WTC11 (cell line): Measurements from ENCODE around the gene BTBD17. TPM values are rescaled to one million over a fixed set of nuclear protein-coding genes. Genes with fewer than 3 reads are reported as not detected.

Experiments
- ATAC-seq: fragments of 200-7000 bp; cut with Tn5 transposase; 2 replicates; pipeline ENCODE4 v1.10.0; 2021; ENCODE audit warnings: mild to moderate bottlenecking, moderate library complexity
- CTCF ChIA-PET: fragments of 300-600 bp; sonication (Branson Sonifier 250); formaldehyde crosslinking; loops from one replicate; lab custom pipeline; 2021; ENCODE audit warnings: antibody characterized with exemption; lab: Charles Lee
- POLR2A ChIA-PET: fragments of 350-600 bp; sonication (Branson Sonifier 250); formaldehyde crosslinking; loops from one replicate; lab custom pipeline; 2021; ENCODE audit warnings: antibody characterized with exemption; lab: Charles Lee
- DNase-seq: peaks from one replicate; pipeline ENCODE4 v3.0.0; 2021; ENCODE audit warnings: low spot score
- H3K27ac Mint-ChIP-seq: 2 replicates; pipeline ENCODE4 v1.8.0; 2021; ENCODE audit warnings: mixed read lengths
- H3K27me3 Mint-ChIP-seq: 2 replicates; pipeline ENCODE4 v1.8.0; 2021; ENCODE audit warnings: low read depth, mild to moderate bottlenecking, moderate library complexity, mixed read lengths
- H3K36me3 Mint-ChIP-seq: 2 replicates; pipeline ENCODE4 v1.8.0; 2021; ENCODE audit warnings: mixed read lengths
- H3K4me1 Mint-ChIP-seq: 2 replicates; pipeline ENCODE4 v1.8.0; 2022; ENCODE audit warnings: mixed read lengths
- H3K4me3 Mint-ChIP-seq: 2 replicates; pipeline ENCODE4 v1.8.0; 2021; ENCODE audit warnings: mild to moderate bottlenecking, moderate library complexity, mixed read lengths
- H3K9me3 Mint-ChIP-seq: 2 replicates; pipeline ENCODE4 v1.8.0; 2021; ENCODE audit warnings: mixed read lengths
- EMX1 ChIP-seq: fragments of 250-450 bp; sonication (Bioruptor Pico); IDR thresholded peaks from 2 replicates; pipeline ENCODE4 v1.8.0; 2021; ENCODE audit warnings: mild to moderate bottlenecking
- FOXK1 ChIP-seq: sonication (generic); formaldehyde crosslinking; IDR thresholded peaks from 2 replicates; pipeline ENCODE4 v1.8.0; 2022; ENCODE audit warnings: mild to moderate bottlenecking, moderate library complexity, missing genetic modification reagents
- JUN ChIP-seq: sonication (generic); formaldehyde crosslinking; IDR thresholded peaks from 2 replicates; pipeline ENCODE4 v1.8.0; 2023; ENCODE audit warnings: mild to moderate bottlenecking, missing genetic modification reagents
- MAX ChIP-seq: sonication (generic); formaldehyde crosslinking; IDR thresholded peaks from 2 replicates; pipeline ENCODE4 v1.8.0; 2022; ENCODE audit warnings: mild to moderate bottlenecking, missing genetic modification reagents
- MLX ChIP-seq: sonication (generic); formaldehyde crosslinking; IDR thresholded peaks from 2 replicates; pipeline ENCODE4 v1.8.1; 2023; ENCODE audit warnings: mild to moderate bottlenecking, missing genetic modification reagents, moderate library complexity
- NFYB ChIP-seq: sonication (generic); formaldehyde crosslinking; conservative IDR thresholded peaks from 2 replicates; pipeline ENCODE4 v1.8.0; 2022; ENCODE audit warnings: low read depth, missing genetic modification reagents
- RELA ChIP-seq: sonication (generic); formaldehyde crosslinking; IDR thresholded peaks from 2 replicates; pipeline ENCODE4 v1.8.1; 2022; ENCODE audit warnings: missing genetic modification reagents, mild to moderate bottlenecking, borderline replicate concordance
- SOX15 ChIP-seq: fragments of 250-450 bp; sonication (Bioruptor Pico); IDR thresholded peaks from 2 replicates; pipeline ENCODE4 v1.9.0; 2021; ENCODE audit warnings: mild to moderate bottlenecking
- USF1 ChIP-seq: sonication (generic); formaldehyde crosslinking; IDR thresholded peaks from 2 replicates; pipeline ENCODE4 v1.8.0; 2022; ENCODE audit warnings: mild to moderate bottlenecking, missing genetic modification reagents
- ZNF423 ChIP-seq: fragments of 250-450 bp; sonication (Bioruptor Pico); IDR thresholded peaks from 2 replicates; pipeline ENCODE4 v2.1.2; 2022; ENCODE audit warnings: mild to moderate bottlenecking, moderate library complexity
- ZNF425 ChIP-seq: fragments of 250-450 bp; sonication (Bioruptor Pico); conservative IDR thresholded peaks from 2 replicates; pipeline ENCODE4 v1.9.0; 2021; ENCODE audit warnings: mild to moderate bottlenecking
- total RNA-seq: library from RNA; stranded (reverse); gene quantifications from 3 replicates; pipeline ENCODE4 v1.2.3, GENCODE V29; 2021
- TF ChIP-seq, protein P1 (sequence below): sonication (generic); formaldehyde crosslinking; IDR thresholded peaks from 2 replicates; pipeline ENCODE4 v1.8.1; 2023; ENCODE audit warnings: mild to moderate bottlenecking, missing genetic modification reagents
- TF ChIP-seq, protein P2 (sequence below): fragments of 200-600 bp; IDR thresholded peaks from 2 replicates; pipeline ENCODE4 v1.8.0; 2022; ENCODE audit warnings: antibody characterized with exemption

Gene BTBD17
- total RNA-seq, 1 experiment from 2014 or later = 0.94 TPM

DNA sequence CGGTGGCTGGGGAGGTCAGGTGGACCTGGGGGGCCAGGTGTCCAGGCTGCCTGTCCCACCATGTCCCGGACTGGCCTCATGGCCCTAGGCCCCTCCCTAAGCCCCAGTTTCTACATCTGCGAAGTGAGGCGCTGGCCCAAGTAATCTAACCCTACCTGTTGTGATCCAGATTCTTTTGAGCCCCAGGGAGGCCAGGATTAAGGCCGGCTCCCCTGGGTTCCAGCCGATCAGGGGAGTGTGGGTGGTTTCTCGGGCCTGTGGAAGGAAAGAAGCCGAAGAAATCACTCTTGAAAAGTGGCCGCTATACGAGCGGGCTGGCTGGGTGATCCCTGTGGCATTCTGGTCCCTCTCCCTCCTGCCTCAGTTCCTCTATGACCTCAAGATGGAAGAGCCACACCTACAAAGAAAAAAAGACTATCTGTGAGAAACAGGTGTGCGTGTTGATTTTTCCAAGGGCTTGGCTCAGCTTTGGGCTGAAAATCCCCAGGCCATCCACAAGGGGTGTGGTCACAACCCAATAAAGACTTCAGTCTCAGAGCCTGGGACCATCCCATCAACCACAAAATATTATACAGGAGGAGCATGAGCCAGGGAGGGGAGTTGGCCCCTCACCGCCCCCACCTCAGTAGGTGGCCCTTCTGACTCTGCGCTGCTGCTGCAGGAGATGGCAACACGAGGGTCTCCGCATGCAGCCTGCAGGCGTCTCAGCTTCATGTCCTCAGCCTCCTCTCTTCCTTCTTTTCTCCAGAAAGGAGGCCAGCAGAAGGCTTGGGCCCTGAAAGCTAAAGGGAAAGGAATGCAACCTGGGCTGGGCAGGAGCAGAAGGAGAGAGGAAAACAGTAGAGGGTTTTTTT, 25.9 kb upstream of the BTBD17 start:
- Mint-ChIP-seq H3K27ac (no peak overlapping the region), H3K9me3 (no peaks in the 10 kb centered on the region), H3K4me1 (peaks cover 21% of the 10 kb centered on the region), H3K27me3 (peaks cover 7% of the 10 kb centered on the region), H3K4me3 (no peak overlapping the region), H3K36me3 (no peaks in the 10 kb centered on the region)
- ATAC-seq = peak; percentile 68
- ChIA-PET POLR2A (no interaction called here), CTCF (interaction anchor here (0.7 to 2.8 kb wide), 10 partner anchors 8 to 67 kb away, joined by 3 to 24 read pairs (median 6); partner anchors contain the start of gene BTBD17)
- TF ChIP-seq ZNF423 (CRISPR knock-in tag) = peak; percentile 72; the same call in 1 of the 2 replicates
- no peak for TF ChIP-seq RELA (CRISPR knock-in tag)
- DNase-seq = no peak

- ChIA-PET POLR2A (no interaction called here), CTCF (interaction anchor here (0.6 to 2.6 kb wide), 3 partner anchors 19 to 191 kb away, joined by 4 to 9 read pairs (median 8); partner anchors contain the start of gene GPR142)
- Mint-ChIP-seq H3K4me3 (no peak overlapping the region), H3K27ac (peak overlapping the region; percentile 25; the same call in 1 of the 2 replicates), H3K9me3 (no peaks in the 10 kb centered on the region), H3K27me3 (peaks cover 7% of the 10 kb centered on the region), H3K36me3 (no peaks in the 10 kb centered on the region)
- TF ChIP-seq ZNF425 (no peak), SOX15 (CRISPR knock-in tag) (no peak), MLX (CRISPR knock-in tag) (no peak), USF1 (CRISPR knock-in tag) (no peak), MAX (CRISPR knock-in tag) (no peak), EMX1 (CRISPR knock-in tag) (no peak), JUN (CRISPR knock-in tag) (no peak), NFYB (CRISPR knock-in tag) (no peak), FOXK1 (CRISPR knock-in tag) (no peak)
- TF ChIP-seq, protein P1, sequence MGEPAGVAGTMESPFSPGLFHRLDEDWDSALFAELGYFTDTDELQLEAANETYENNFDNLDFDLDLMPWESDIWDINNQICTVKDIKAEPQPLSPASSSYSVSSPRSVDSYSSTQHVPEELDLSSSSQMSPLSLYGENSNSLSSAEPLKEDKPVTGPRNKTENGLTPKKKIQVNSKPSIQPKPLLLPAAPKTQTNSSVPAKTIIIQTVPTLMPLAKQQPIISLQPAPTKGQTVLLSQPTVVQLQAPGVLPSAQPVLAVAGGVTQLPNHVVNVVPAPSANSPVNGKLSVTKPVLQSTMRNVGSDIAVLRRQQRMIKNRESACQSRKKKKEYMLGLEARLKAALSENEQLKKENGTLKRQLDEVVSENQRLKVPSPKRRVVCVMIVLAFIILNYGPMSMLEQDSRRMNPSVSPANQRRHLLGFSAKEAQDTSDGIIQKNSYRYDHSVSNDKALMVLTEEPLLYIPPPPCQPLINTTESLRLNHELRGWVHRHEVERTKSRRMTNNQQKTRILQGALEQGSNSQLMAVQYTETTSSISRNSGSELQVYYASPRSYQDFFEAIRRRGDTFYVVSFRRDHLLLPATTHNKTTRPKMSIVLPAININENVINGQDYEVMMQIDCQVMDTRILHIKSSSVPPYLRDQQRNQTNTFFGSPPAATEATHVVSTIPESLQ (CRISPR knock-in tag) = no peak
- TF ChIP-seq, protein P2, sequence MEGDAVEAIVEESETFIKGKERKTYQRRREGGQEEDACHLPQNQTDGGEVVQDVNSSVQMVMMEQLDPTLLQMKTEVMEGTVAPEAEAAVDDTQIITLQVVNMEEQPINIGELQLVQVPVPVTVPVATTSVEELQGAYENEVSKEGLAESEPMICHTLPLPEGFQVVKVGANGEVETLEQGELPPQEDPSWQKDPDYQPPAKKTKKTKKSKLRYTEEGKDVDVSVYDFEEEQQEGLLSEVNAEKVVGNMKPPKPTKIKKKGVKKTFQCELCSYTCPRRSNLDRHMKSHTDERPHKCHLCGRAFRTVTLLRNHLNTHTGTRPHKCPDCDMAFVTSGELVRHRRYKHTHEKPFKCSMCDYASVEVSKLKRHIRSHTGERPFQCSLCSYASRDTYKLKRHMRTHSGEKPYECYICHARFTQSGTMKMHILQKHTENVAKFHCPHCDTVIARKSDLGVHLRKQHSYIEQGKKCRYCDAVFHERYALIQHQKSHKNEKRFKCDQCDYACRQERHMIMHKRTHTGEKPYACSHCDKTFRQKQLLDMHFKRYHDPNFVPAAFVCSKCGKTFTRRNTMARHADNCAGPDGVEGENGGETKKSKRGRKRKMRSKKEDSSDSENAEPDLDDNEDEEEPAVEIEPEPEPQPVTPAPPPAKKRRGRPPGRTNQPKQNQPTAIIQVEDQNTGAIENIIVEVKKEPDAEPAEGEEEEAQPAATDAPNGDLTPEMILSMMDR = no peak
- TF ChIP-seq, all 79 proteins: peak for 0
- peaks cover 22% of the 10 kb centered on the region for H3K4me1 Mint-ChIP-seq
- no peak for ATAC-seq
- no peak for DNase-seq
Observed at GRCh38 chr17:74386386-74386785, 24.7 kb upstream of the BTBD17 start.
